ENCODE data around the gene GLI1.

GLI1 gene

DNA sequence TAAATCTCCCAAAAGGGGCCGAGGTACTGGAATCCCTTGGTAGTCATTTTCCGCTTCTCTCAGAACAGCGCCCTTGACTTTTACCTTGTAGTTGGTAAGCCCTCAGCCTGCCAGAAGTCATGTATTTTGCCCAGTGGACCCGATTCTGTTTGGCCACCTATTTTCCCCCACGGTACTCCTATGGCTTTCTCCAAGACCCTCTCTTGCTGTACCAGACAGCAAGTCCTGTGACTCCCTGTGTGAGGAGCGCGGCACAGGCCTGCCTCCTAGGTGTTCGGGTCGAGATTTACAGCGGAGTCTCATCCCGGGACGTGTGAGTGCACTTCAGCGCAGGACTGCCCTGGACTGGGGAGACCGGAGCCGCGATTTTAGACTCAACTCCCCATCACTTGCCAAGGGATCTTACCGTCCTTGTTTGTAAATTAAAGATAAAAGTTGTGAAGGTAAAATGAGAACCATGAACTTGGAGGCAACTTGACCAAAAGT is 62.0 kb downstream of the GLI1 start:
- no peak for FAIRE-seq
